H9 (cell line): ENCODE data around the gene ZNF700. TPM values are rescaled to one million over a fixed set of nuclear protein-coding genes. Genes with fewer than 3 reads are reported as not detected.

Experiments
- DNase-seq: peaks from one replicate; pipeline ENCODE4 v3.0.0-alpha.2; 2017
- H2AFZ ChIP-seq: one replicate; pipeline ENCODE4 v1.6.1; 2013; ENCODE audit warnings: mild to moderate bottlenecking, low read length, control low read depth, moderate library complexity
- H2AK5ac ChIP-seq: 2 replicates; pipeline ENCODE4 v1.6.1; 2013; ENCODE audit warnings: low read length, control low read depth, mixed read lengths; ENCODE audit not compliant: insufficient read length
- H2BK120ac ChIP-seq: one replicate; pipeline ENCODE4 v1.6.1; 2013; ENCODE audit warnings: low read depth, mild to moderate bottlenecking, low read length, control low read depth, inconsistent platforms; ENCODE audit not compliant: poor library complexity, severe bottlenecking
- H2BK12ac ChIP-seq: 2 replicates; pipeline ENCODE4 v1.6.1; 2013; ENCODE audit warnings: low read length, control low read depth, mixed read lengths, low read depth; ENCODE audit not compliant: insufficient read length
- H2BK15ac ChIP-seq: 2 replicates; pipeline ENCODE4 v1.6.1; 2013; ENCODE audit warnings: low read depth, low read length, control low read depth
- H2BK20ac ChIP-seq: one replicate; pipeline ENCODE4 v1.6.1; 2013; ENCODE audit warnings: low read depth, mild to moderate bottlenecking, low read length, control low read depth, inconsistent platforms; ENCODE audit not compliant: poor library complexity, severe bottlenecking
- H2BK5ac ChIP-seq: 2 replicates; pipeline ENCODE4 v1.6.1; 2013; ENCODE audit warnings: low read length, control low read depth, mixed read lengths; ENCODE audit not compliant: insufficient read length
- H3K14ac ChIP-seq: 2 replicates; pipeline ENCODE4 v1.6.1; 2013; ENCODE audit warnings: low read length, control low read depth; ENCODE audit not compliant: insufficient read depth
- H3K18ac ChIP-seq: 2 replicates; pipeline ENCODE4 v1.6.1; 2013; ENCODE audit warnings: low read depth, mild to moderate bottlenecking, mixed read lengths, low read length, control low read depth; ENCODE audit not compliant: insufficient read length
- H3K23ac ChIP-seq: 2 replicates; pipeline ENCODE4 v1.6.1; 2013; ENCODE audit warnings: low read length, control low read depth, mixed read lengths, low read depth; ENCODE audit not compliant: insufficient read length
- H3K23me2 ChIP-seq: 2 replicates; pipeline ENCODE4 v1.6.1; 2013; ENCODE audit warnings: low read depth, mild to moderate bottlenecking, mixed read lengths, low read length, control low read depth; ENCODE audit not compliant: insufficient read length, poor library complexity, severe bottlenecking
- H3K27ac ChIP-seq: 2 replicates; pipeline ENCODE4 v1.5.1; 2013; ENCODE audit warnings: low read length, control low read depth, mixed read lengths, low read depth; ENCODE audit not compliant: insufficient read length
- H3K27me3 ChIP-seq: 2 replicates; pipeline ENCODE4 v1.6.1; 2013; ENCODE audit warnings: low read length, control low read depth, inconsistent platforms; ENCODE audit not compliant: insufficient read depth
- H3K4ac ChIP-seq: 2 replicates; pipeline ENCODE4 v1.6.1; 2013; ENCODE audit warnings: low read depth, mild to moderate bottlenecking, control low read depth, inconsistent platforms, low read length, moderate library complexity
- H3K4me1 ChIP-seq: 2 replicates; pipeline ENCODE4 v1.6.1; 2013; ENCODE audit warnings: low read length, control low read depth, inconsistent platforms; ENCODE audit not compliant: insufficient read depth
- H3K4me2 ChIP-seq: 2 replicates; pipeline ENCODE4 v1.6.1; 2013; ENCODE audit warnings: low read length, control low read depth, mixed read lengths; ENCODE audit not compliant: insufficient read length, insufficient read depth
- H3K56ac ChIP-seq: 2 replicates; pipeline ENCODE4 v1.6.1; 2013; ENCODE audit warnings: low read depth, mild to moderate bottlenecking, mixed read lengths, low read length, control low read depth; ENCODE audit not compliant: insufficient read length
- H3K79me1 ChIP-seq: 2 replicates; pipeline ENCODE4 v1.6.1; 2013; ENCODE audit warnings: low read depth, mild to moderate bottlenecking, moderate library complexity, low read length, control low read depth, inconsistent platforms; ENCODE audit not compliant: insufficient read depth, poor library complexity, severe bottlenecking
- H3K79me2 ChIP-seq: 2 replicates; pipeline ENCODE4 v1.6.1; 2013; ENCODE audit warnings: low read length, control low read depth, inconsistent platforms; ENCODE audit not compliant: insufficient read depth
- H3K9ac ChIP-seq: 2 replicates; pipeline ENCODE4 v1.6.1; 2013; ENCODE audit warnings: low read length, control low read depth, mixed read lengths; ENCODE audit not compliant: insufficient read length; ENCODE audit errors: extremely low read depth
- H3K9me3 ChIP-seq: one replicate; pipeline ENCODE4 v1.6.1; 2013; ENCODE audit warnings: low read depth, low read length, inconsistent platforms; ENCODE audit not compliant: control insufficient read depth
- H3T11ph ChIP-seq: one replicate; pipeline ENCODE4 v1.6.1; 2013; ENCODE audit warnings: mild to moderate bottlenecking, low read length, control low read depth, inconsistent platforms
- H4K20me1 ChIP-seq: one replicate; pipeline ENCODE4 v1.6.1; 2013; ENCODE audit not compliant: control insufficient read depth, insufficient read length, insufficient read depth
- H4K5ac ChIP-seq: 2 replicates; pipeline ENCODE4 v1.6.1; 2013; ENCODE audit warnings: low read depth, mild to moderate bottlenecking, mixed read lengths, low read length, control low read depth; ENCODE audit not compliant: insufficient read length
- H4K8ac ChIP-seq: replicated peaks from 2 replicates; pipeline ENCODE4 v1.6.1; 2013; ENCODE audit warnings: low read length, control low read depth, mixed read lengths, low read depth; ENCODE audit not compliant: insufficient read length
- H4K91ac ChIP-seq: 2 replicates; pipeline ENCODE4 v1.6.1; 2013; ENCODE audit warnings: low read depth, mild to moderate bottlenecking, moderate library complexity, mixed read lengths, low read length, control low read depth; ENCODE audit not compliant: insufficient read length
- H3K27ac Mint-ChIP-seq, 3 experiments: 2 replicates in 2 of 3; 3 replicates in 1 of 3; pipeline ENCODE4 v1.8.0; 2020 to 2021; ENCODE audit warnings: mixed read lengths in 3 of 3, mild to moderate bottlenecking in 1 of 3, moderate library complexity in 1 of 3
- H3K27me3 Mint-ChIP-seq: 2 replicates; pipeline ENCODE4 v1.8.0; 2021; ENCODE audit warnings: low read depth, mild to moderate bottlenecking, moderate library complexity, mixed read lengths
- H3K36me3 Mint-ChIP-seq, 3 experiments: 2 replicates in 2 of 3; 3 replicates in 1 of 3; pipeline ENCODE4 v1.8.0; 2020 to 2021; ENCODE audit warnings: low read depth in 3 of 3, mixed read lengths in 3 of 3; ENCODE audit not compliant: insufficient read depth in 1 of 3
- H3K4me1 Mint-ChIP-seq, 2 experiments: 2 replicates each; pipeline ENCODE4 v1.8.0; 2020; ENCODE audit warnings: mixed read lengths in 2 of 2
- H3K4me3 Mint-ChIP-seq, 2 experiments: 2 replicates in 1 of 2; 3 replicates in 1 of 2; pipeline ENCODE4 v1.8.0; 2020 to 2021; ENCODE audit warnings: mild to moderate bottlenecking in 2 of 2, mixed read lengths in 2 of 2, moderate library complexity in 1 of 2
- H3K9me3 Mint-ChIP-seq, 2 experiments: 2 replicates in 1 of 2; 3 replicates in 1 of 2; pipeline ENCODE4 v1.8.0; 2020; ENCODE audit warnings: mild to moderate bottlenecking in 2 of 2, mixed read lengths in 2 of 2, moderate library complexity in 1 of 2
- CTCF ChIP-seq: fragments of 200-600 bp; sonication (generic); conservative IDR thresholded peaks from 3 replicates; pipeline ENCODE4 v1.8.0; 2021; ENCODE audit warnings: antibody characterized with exemption, mild to moderate bottlenecking
- WGBS: extraction: QIAGEN DNeasy Blood & Tissue Kit; methylation state at CpG from one replicate; pipeline ENCODE4 v1.1.7; 2013; ENCODE audit warnings: missing lambda C conversion rate, low lambda C conversion rate, mixed read lengths; ENCODE audit not compliant: insufficient read length; ENCODE audit errors: extremely low coverage; 5-methylcytosine and 5-hydroxymethylcytosine counted together
- total RNA-seq: library from RNA; stranded (reverse); gene quantifications from 2 replicates; pipeline ENCODE4 v1.2.1, GENCODE V29; 2021

ZNF700 gene
- total RNA-seq, 1 experiment from 2014 or later, result 9.9 TPM

GRCh38 chr19:11890634-11891033 lies 34.3 kb upstream of the ZNF700 start:
- Mint-ChIP-seq H3K9me3 (peaks cover 45 to 69% of the 10 kb centered on the region in 2 experiments), H3K4me1 (peaks cover 36% of the 10 kb centered on the region in 2 experiments), H3K36me3 (peaks cover 45 to 75% (median 55%) of the 10 kb centered on the region in 3 experiments), H3K27me3 (peaks cover 2% of the 10 kb centered on the region; the same call in 1 of the 2 replicates), H3K27ac (peak overlapping the region in 1 of 3 experiments; percentile 94; a peak in 3 of 7 replicates), H3K4me3 (no peak overlapping the region)
- Histone ChIP-seq H2AFZ (no peak overlapping the region), H2BK5ac (no peak overlapping the region), H3K14ac (no peak overlapping the region), H3K79me2 (0 out of 2 replicates have a peak, but pooled peaks cover 2% of the 10 kb centered on the region), H4K20me1 (no peaks in the 10 kb centered on the region), H3K9me3 (peaks cover 7% of the 10 kb centered on the region), H2BK12ac (no peak overlapping the region), H3K4me1 (peaks cover 6% of the 10 kb centered on the region; the same call in 1 of the 2 replicates), H3K9ac (no peak overlapping the region), H2BK120ac (no peak overlapping the region), H2BK20ac (no peak overlapping the region), H3K27ac (no peak overlapping the region), H4K5ac (no peak overlapping the region), H2BK15ac (no peak overlapping the region), H3K79me1 (peaks cover 3% of the 10 kb centered on the region), H3K4me2 (no peak overlapping the region), H3K4ac (no peak overlapping the region), H3T11ph (no peak overlapping the region), H3K23ac (no peak overlapping the region), H2AK5ac (no peak overlapping the region), H3K27me3 (no peaks in the 10 kb centered on the region), H4K8ac (no peak overlapping the region), H3K23me2 (peaks cover 8% of the 10 kb centered on the region), H3K18ac (no peak overlapping the region), H3K56ac (no peak overlapping the region), H4K91ac (no peak overlapping the region)
- no peak for TF ChIP-seq CTCF
- no CpG with 5 or more reads among the region's 5 CpGs for WGBS
- no peak for DNase-seq
